T1000 (cell line): Measurements from ENCODE around the gene TARS1.

Experiments
- DNase-seq: peaks from one replicate; lab custom pipeline; 2025; ENCODE audit warnings: mixed read lengths; lab: John Stamatoyannopoulos, UW

Gene TARS1

DNA sequence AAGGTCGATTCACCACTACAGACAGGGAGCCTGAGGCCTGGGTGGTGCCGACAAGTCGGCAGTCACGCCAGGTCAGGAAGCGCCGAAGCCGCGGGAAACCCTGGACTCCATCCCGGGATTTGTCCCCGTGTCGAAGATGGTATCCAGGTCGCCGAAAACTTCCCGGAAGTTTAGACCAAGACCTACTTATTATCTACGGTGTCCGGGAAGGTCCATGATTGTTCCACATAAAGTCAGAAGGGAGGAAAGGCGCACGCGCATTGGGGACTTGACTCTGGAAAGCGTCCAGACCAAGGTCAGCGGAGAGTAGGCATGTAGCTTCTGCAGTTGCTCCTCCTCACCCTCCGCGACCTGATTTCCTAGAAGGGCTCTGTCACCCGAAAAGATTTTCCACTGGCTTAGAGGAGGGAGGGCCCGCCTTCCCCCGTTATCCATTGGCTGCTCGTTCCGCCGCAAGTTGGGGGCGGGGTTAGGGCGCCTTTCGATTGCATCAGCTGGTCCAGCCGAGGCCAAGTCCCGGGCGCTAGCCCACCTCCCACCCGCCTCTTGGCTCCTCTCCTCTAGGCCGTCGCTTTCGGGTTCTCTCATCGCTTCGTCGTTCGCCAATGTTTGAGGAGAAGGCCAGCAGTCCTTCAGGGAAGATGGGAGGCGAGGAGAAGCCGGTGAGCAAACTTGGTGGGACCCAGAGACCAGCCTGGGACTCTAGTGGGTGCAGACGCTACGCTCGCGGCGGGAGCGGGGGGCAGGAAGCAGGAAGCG is at the start of gene TARS1:
Gene TARS1, plus strand, starts transcription at position 484 of the 759 bp plus-strand sequence. Its CDS starts 122 bp downstream, at position 606.
- DNase-seq: peak; percentile 99

- no peak for DNase-seq
Measured at GRCh38 chr5:33398501-33398900, 42.3 kb upstream of the TARS1 start.

- no peak for DNase-seq
Measured at GRCh38 chr5:33400675-33401074, 40.1 kb upstream of the TARS1 start.

DNA sequence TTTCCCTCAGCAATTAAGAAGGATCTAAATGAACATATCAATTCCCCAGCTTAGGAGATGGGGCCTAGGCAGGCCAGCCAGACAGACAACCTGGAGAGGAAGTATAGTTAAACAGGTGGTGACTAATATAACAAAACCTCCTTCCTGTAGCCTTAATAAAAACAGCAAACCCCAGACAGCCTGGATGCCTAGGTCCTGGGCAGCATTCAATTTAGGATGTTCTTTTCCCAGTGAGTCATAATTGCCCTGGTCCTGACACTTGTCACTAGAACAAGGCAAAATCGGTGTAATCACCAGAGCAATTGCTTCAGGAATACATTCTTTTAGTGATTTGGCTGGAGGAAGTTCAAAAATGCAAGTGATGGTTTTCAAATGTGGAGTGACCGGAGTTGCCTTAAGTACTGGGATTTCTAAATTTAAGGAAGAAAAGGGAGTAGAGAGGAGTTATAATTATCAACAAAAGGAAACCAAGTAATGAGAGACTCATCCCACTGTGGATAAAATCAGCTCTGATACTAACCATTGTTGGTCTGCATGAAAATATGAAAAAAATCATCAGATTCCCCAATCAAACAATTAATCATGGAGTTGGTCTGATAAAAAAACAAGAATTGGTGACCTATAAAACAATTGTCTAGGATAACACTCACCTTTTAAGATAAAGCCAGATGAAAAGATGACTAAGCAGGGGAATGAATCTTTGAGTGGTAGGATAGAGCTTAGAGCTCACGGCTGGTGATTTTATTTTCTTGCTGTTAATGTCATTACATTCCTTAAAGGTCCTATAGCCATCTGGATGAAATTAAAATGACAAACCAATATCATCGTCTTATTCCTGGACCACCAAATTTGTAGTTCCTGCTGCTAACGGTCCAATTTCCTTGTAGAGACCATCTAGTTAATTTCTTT is 39.0 kb upstream of the TARS1 start:
- DNase-seq: no peak

DNA sequence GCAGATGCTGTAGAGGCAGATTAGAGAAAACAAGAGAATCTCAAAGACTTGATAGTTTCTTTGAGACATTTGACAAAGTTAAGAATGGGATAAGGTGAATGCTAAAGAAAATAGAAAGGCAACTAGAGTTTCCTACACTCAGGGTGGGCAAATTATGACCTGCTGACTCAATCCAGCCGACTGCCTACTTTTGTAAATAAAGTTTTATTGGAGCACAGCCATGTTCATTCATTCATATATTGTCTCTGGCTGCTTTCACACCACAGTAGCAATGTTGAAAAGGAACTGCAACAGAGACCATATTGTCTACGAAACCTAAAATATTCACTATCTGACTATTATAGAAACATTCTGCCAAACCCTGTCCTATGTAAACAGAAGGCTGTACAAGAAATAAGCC is 37.6 kb upstream of the TARS1 start:
- no peak for DNase-seq

GRCh38 chr5:33408816-33409215 is 31.9 kb upstream of the TARS1 start:
- DNase-seq: no peak

DNA sequence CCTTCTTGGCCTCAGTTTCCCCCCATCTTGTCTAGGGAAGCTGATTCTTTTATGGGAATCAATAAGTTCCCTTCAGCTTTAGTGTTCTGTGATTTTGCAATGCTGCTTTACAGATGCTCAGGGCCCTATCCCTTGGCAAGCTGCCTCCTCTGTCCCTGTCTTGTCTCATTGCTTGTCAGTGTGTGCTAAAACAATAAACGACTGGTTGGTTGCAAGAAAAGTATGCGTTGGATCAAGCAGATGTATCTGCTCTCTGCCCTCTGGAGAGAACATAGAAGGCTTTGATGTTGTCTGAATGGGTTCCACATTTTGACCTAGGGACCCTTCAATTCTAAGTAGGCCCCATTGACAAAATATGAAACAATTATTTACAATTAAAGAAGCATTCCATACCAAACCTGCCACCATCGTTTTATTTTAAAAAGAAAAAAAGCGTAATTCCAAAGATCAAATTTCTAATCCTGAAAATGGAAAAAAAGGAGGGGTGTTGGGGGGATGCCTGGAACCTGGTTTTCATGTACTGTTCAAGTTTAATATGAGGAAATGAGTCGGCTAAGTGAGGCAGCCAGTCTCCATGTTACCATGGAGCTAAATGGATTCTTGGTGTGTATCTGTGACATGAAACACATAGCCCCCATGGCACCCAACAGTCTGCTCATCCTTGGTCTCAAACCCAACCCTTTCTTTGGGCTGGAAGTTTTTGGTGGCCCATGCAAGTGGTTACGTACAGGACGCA is 31.2 kb upstream of the TARS1 start:
- DNase-seq: no peak

DNA sequence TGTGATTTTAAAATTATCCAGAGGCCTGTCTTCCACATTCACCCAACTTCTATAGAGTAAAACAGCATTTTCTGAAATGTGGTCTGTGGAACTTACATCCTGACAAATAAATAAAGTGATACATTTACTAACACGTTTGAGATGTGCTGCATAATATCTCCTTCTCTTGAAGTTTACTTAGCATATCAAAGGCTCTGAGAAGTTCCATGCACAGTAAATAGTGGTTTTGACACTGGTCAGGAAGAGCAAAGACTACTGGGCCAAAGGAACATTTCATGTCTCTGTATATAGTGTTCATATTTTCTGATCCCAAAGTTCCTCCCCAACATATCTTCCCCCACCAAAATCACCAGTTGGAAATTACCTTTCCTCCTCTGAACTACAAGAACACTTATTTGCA is 30.5 kb upstream of the TARS1 start:
- no peak for DNase-seq

GRCh38 chr5:33411498-33411897 is 29.3 kb upstream of the TARS1 start:
- DNase-seq: no peak

GRCh38 chr5:33415811-33416354 is 24.9 kb upstream of the TARS1 start:
- no peak for DNase-seq

GRCh38 chr5:33417632-33418031 is 23.1 kb upstream of the TARS1 start:
- no peak for DNase-seq

DNA sequence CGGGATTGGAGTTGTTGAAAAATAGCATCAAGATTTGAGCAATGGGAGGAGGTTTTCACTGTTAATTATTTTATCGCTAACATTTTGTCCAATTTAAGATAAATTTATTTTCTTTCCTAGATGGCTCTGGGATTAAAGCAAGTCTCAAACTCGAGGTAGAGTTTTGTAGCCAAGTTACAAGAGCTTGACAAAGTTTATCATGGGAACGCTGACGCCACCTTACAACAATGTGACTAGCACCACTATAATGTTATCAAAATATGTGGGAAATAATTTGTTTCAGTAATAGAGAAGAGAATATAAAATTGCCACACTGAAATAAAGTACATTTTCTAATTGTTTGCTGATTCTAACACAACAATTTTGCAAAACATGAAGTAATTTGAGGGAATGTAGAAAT is 19.8 kb upstream of the TARS1 start:
- DNase-seq: no peak

DNA sequence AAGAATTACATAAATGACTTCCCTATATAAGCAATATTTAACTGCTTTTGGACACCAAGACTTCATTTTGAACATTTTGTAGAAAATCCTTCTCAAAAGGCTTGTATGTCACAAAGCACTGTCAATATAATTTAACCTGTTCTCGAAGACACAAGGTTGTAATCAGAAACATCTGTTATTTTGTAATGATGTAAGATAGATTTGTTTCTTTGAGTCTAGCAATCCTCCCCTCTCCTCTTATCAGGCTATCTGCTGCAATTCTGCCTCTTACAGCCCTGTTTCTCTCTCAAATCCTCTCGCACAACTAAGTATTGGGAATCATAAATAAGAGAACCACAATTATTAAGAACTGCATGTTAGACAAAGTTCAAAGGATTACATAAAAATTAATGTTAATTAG is 18.6 kb upstream of the TARS1 start:
- DNase-seq: no peak

- no peak for DNase-seq
Measured at GRCh38 chr5:33423018-33423630, 17.6 kb upstream of the TARS1 start.

GRCh38 chr5:33425314-33425713 is 15.5 kb upstream of the TARS1 start:
- no peak for DNase-seq

GRCh38 chr5:33430983-33431382 is 9.8 kb upstream of the TARS1 start:
- DNase-seq: no peak

DNA sequence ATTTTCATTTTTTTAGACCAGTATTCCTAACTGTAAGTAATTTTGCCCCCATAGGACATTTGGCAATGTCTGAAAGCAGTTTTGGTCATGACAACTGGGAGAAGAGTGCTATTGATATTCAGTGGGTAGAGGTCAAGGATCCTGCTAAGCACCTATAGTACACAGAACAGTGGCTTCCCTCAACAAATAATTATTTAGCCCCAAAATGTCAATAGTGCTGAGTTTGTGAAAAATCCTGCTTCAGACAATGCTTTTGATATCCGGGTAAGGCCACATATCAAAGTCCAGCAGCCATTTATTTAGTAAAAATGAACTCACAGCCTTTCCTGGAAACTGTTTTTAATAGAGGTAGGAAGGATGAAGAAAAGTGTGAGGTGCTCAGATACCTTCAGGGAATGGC is 8.1 kb upstream of the TARS1 start:
- DNase-seq: no peak

- DNase-seq: no peak
Measured at GRCh38 chr5:33433303-33434240, 7.2 kb upstream of the TARS1 start.

- peak; percentile 52 for DNase-seq
Measured at GRCh38 chr5:33435893-33436490, 4.8 kb upstream of the TARS1 start.

GRCh38 chr5:33438996-33439395 is 1.8 kb upstream of the TARS1 start:
- DNase-seq: no peak
